SIG-M5 treated with dmso at 0.1 percent for 504 hours (cell line): ENCODE measurements around the gene USP3.
A peak's percentile ranks its signal among the peaks of the same experiment; 100 is the strongest.
"Not testable (repeated sequence)": the region's sequence is repeated elsewhere in the genome, so short reads cannot be mapped to it uniquely, and the experiment has no call there.

Source experiments
- DNase-seq: peaks from one replicate; lab custom pipeline; 2025; ENCODE audit not compliant: unreplicated experiment; lab: John Stamatoyannopoulos, UW

The USP3 gene

GRCh38 chr15:63605036-63605435 is 100.6 kb downstream of the USP3 start:
- no peak for DNase-seq

- no peak for DNase-seq
These were observed 101.4 kb downstream of the USP3 start for GRCh38 chr15:63605816-63606215.

GRCh38 chr15:63606308-63606707 is 101.9 kb downstream of the USP3 start:
- DNase-seq: no peak

- no peak for DNase-seq
These were observed 104.6 kb downstream of the USP3 start for GRCh38 chr15:63608989-63609388.

GRCh38 chr15:63609448-63609847 is 105.1 kb downstream of the USP3 start:
- DNase-seq: no peak

GRCh38 chr15:63610209-63610841 is 105.9 kb downstream of the USP3 start:
- DNase-seq: peak; percentile 87

GRCh38 chr15:63611177-63611576 is 106.8 kb downstream of the USP3 start:
- no peak for DNase-seq

- no peak for DNase-seq
These were observed 107.9 kb downstream of the USP3 start for GRCh38 chr15:63612300-63612699.

GRCh38 chr15:63615935-63616334 is 111.5 kb downstream of the USP3 start:
- no peak for DNase-seq

GRCh38 chr15:63617147-63617546 is 112.8 kb downstream of the USP3 start:
- not testable (repeated sequence) for DNase-seq

- DNase-seq: not testable (repeated sequence)
These were observed 113.2 kb downstream of the USP3 start for GRCh38 chr15:63617627-63618026.

GRCh38 chr15:63620760-63621159 is 116.4 kb downstream of the USP3 start:
- not testable (repeated sequence) for DNase-seq

GRCh38 chr15:63623232-63623969 is 119.0 kb downstream of the USP3 start:
- DNase-seq: no peak

- DNase-seq: no peak
These were observed 122.6 kb downstream of the USP3 start for GRCh38 chr15:63626955-63627354.

- no peak for DNase-seq
These were observed 123.9 kb downstream of the USP3 start for GRCh38 chr15:63628123-63628822.

GRCh38 chr15:63630036-63630751 is 125.8 kb downstream of the USP3 start:
- DNase-seq: no peak

GRCh38 chr15:63633312-63633711 is 128.9 kb downstream of the USP3 start:
- DNase-seq: no peak

GRCh38 chr15:63634154-63634553 is 129.8 kb downstream of the USP3 start:
- no peak for DNase-seq

GRCh38 chr15:63636518-63637061 is 132.2 kb downstream of the USP3 start:
- DNase-seq: no peak

- DNase-seq: no peak
These were observed 134.4 kb downstream of the USP3 start for GRCh38 chr15:63638839-63639238.

- DNase-seq: no peak
These were observed 135.8 kb downstream of the USP3 start for GRCh38 chr15:63640146-63640545.
